ENCODE measurements around the gene CEP20.

Gene CEP20

DNA sequence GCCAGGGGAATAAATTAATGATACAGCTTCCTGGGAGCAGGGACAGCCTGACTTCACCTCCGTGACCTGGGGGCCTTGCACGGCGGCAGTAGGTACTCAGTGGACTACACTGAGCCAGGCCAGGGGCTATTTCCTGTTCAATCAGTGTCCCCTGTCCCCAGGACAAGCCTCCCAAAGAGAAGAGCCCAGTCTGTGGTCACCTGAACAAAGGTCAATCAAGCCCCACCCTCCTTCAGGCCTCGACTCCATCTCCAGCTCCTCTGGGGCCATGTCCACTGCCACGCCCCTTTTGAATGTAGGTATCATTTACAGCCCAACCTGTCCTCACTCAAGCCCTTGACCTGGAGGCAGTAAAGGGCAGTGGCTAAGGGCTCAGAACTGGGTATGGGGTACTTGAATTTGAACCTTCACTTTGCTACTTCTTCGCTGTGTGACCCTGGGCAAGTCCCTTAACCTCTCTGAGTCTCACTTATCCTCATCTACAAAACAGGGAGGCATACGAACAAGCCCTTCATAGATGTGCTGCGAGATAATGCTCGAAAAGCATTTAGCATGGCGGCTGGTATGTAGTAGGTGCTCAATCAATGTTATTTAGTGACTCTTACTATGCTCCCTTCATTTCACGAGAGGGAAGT lies 60.6 kb downstream of the CEP20 start:
- no peak for DNase-seq

- no peak for DNase-seq
These were observed 61.1 kb downstream of the CEP20 start for GRCh38 chr16:15827299-15827698.

GRCh38 chr16:15825750-15826305 lies 62.6 kb downstream of the CEP20 start:
- DNase-seq, result no peak

- no peak for DNase-seq
These were observed 65.4 kb downstream of the CEP20 start for GRCh38 chr16:15822957-15823356.

- DNase-seq, result no peak
These were observed 67.6 kb downstream of the CEP20 start for GRCh38 chr16:15820837-15821236.

DNA sequence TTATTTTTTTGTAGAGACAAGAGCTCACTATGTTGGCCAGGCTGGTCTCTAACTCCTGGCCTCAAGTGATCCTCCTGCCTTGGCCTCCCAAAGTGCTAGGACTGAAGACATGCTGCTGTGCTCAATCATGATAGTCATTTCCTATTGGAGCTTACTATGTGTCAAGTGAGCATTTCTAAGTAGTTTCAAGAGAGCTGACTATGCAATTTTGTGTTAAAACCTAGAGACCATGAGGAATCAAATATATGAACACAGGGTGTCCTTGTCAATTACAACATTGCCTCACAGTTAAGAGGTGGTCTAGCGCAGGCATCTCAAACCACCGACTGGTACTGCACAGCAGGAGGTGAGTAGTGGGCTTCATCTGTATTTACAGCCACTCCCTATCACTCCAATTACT lies 69.4 kb downstream of the CEP20 start:
- no peak for DNase-seq

GRCh38 chr16:15817446-15817845 lies 71.0 kb downstream of the CEP20 start:
- no peak for DNase-seq

GRCh38 chr16:15816228-15816627 lies 72.2 kb downstream of the CEP20 start:
- DNase-seq, result no peak

All from NCI-H1930 (cell line).